Osteocyte (in vitro differentiated cells): ENCODE data around the gene MTOR. TPM values are rescaled to one million over a fixed set of nuclear protein-coding genes. Genes with fewer than 3 reads are reported as not detected.
"Not testable (repeated sequence)": the region's sequence is repeated elsewhere in the genome, so short reads cannot be mapped to it uniquely, and the experiment has no call there.

Source experiments
- DNase-seq: peaks from one replicate; pipeline ENCODE4 v3.0.0; 2021; ENCODE audit warnings: mixed read lengths; ENCODE audit not compliant: unreplicated experiment; ENCODE audit errors: extremely low spot score
- H3K27ac Mint-ChIP-seq: one replicate; pipeline ENCODE4 v1.8.0; 2021; ENCODE audit warnings: mild to moderate bottlenecking, mixed read lengths; ENCODE audit not compliant: unreplicated experiment
- H3K27me3 Mint-ChIP-seq: one replicate; pipeline ENCODE4 v1.8.0; 2021; ENCODE audit warnings: mixed read lengths; ENCODE audit not compliant: unreplicated experiment
- H3K36me3 Mint-ChIP-seq: one replicate; pipeline ENCODE4 v1.8.0; 2021; ENCODE audit warnings: mixed read lengths; ENCODE audit not compliant: unreplicated experiment
- H3K4me1 Mint-ChIP-seq: one replicate; pipeline ENCODE4 v1.8.0; 2021; ENCODE audit warnings: mixed read lengths; ENCODE audit not compliant: unreplicated experiment
- H3K4me3 Mint-ChIP-seq: one replicate; pipeline ENCODE4 v1.8.0; 2021; ENCODE audit warnings: mild to moderate bottlenecking, moderate library complexity, mixed read lengths; ENCODE audit not compliant: unreplicated experiment
- H3K9me3 Mint-ChIP-seq: one replicate; pipeline ENCODE4 v1.8.0; 2021; ENCODE audit warnings: mixed read lengths; ENCODE audit not compliant: unreplicated experiment
- CTCF ChIP-seq: fragments of 200-600 bp; sonication (generic); IDR thresholded peaks from 2 replicates; pipeline ENCODE4 v1.5.0; 2021; ENCODE audit warnings: antibody characterized with exemption, mild to moderate bottlenecking, moderate library complexity
- total RNA-seq: library from RNA; stranded (reverse); gene quantifications from 2 replicates; pipeline ENCODE4 v1.2.1, GENCODE V29; 2021

The MTOR gene
- total RNA-seq, 1 donor from 2014 or later, result 42.1 TPM

- Mint-ChIP-seq H3K27ac (peak within 1 kb of the TSS; percentile 92), H3K4me3 (peak within 1 kb of the TSS; percentile 88), H3K27me3 (no peaks in the 10 kb centered on the region), H3K9me3 (no peaks in the 10 kb centered on the region), H3K4me1 (peaks cover 24% of the 10 kb centered on the region), H3K36me3 (peaks cover 8% of the 10 kb centered on the region)
- no peak for TF ChIP-seq CTCF
- peak; percentile 94 for DNase-seq
These were observed 10.7 kb upstream of the MTOR start, which contains the start of gene UBIAD1 for GRCh38 chr1:11272832-11273594. UBIAD1 (plus strand) TSS chr1:11273198; CDS start chr1:11273532, 334 bp downstream.

DNA sequence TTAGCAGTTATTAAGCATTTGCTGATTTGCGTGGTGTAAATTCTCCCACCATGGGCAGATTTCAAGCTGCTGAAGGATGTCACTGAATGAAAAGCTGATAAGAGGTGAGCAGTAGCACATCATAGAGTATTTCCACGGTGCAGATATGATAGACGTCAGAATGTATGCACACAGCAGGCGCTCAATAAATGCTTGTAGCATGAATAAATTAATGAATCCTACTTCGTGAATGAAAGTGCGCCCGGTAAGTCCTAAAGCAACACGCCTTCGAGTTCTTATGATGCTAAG lies 10.1 kb upstream of the MTOR start:
- Mint-ChIP-seq H3K4me1 (peaks cover 24% of the 10 kb centered on the region), H3K9me3 (no peaks in the 10 kb centered on the region), H3K27ac (no peak overlapping the region), H3K36me3 (peaks cover 7% of the 10 kb centered on the region), H3K4me3 (peak overlapping the region; percentile 55), H3K27me3 (no peaks in the 10 kb centered on the region)
- peak; percentile 27 for TF ChIP-seq CTCF
- DNase-seq, result no peak

DNA sequence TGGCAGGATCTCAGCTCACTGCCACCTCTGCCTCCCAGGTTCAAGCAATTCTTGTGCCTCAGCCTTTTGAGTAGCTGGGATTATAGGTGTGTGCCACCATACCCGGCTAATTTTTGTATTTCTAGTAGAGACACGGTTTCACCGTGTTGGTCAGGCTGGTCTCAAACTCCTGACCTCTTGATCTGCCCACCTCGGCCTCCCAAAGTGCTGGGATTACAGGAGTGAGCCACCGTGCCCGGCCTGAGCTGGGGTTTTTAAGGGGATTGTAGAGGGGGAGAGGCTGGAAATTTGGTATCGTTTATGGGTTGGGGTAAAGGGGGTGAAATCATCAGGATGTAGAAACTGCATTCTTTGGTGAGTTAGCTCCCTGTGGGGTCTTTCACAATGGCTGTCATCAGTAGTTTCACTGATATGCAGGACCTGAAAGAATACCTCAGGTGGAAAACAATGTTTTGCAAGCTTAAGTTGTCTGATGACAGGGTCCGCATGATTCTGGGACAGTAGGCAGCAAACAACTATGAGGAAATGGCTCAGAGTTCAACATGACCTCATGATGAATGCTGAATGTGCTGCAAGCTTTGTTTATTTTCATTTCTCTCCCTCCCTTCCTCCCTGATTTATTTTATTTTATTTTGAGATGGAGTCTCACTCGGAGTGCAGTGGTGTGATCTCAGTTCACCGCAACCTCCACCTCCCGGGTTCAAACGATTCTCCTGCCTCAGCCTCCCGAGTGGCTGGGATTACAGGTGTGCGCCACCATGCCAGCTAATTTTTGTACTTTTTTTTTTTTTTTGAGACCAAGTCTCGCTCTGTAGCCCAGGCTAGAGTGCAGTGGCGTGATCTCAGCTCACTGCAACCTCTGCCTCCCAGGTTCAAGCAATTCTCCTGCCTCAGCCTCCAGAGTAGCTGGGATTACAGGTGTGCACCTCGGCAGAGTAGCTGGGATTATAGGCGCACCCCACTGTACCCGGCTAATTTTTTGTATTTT lies 5.3 kb upstream of the MTOR start:
- H3K27me3 Mint-ChIP-seq, DNase-seq, H3K4me3 Mint-ChIP-seq, H3K9me3 Mint-ChIP-seq, H3K36me3 Mint-ChIP-seq, H3K4me1 Mint-ChIP-seq, H3K27ac Mint-ChIP-seq: not testable (repeated sequence)

DNA sequence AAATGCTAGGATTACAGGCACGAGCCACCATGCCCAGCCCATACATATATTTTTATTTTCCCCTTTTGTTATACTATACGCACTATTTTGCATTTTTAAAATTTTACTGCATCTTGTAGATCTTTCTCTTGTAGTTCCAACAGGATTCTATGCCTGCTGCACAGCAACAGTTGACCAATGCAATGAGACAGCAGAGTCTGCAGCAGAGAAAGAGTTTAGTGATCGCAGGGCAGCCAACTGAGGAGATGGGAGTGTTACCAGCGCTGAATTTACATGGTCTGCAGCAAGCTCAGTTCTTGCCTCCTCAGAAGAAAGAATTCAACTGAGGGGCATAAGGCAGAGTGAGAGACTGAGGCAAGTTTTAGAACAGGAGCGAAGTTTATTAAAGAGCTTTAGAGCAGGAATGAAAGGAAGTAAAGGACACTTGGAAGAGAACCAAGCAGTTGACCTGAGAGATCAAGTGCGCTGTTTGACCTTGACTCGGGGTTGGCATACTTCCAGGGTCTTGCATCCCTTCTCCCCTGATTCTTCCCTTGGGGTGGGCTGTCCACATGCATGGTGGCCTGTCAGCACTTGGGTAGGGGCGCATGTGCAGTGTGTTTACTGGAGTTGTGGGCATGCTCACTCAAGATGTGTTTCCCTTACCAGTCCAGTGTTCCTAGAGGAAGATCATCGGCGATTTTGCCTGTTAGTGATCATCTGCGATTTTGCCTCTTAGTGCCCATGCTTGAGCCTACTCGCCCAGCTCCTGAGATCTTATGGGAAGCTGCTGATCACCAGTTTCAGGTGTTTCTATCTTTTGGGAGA lies 4.1 kb upstream of the MTOR start:
- no peak overlapping the region for H3K27ac Mint-ChIP-seq
- TF ChIP-seq CTCF, result no peak
- H3K27me3 Mint-ChIP-seq, result no peaks in the 10 kb centered on the region
- no peaks in the 10 kb centered on the region for H3K36me3 Mint-ChIP-seq
- peaks cover 10% of the 10 kb centered on the region for H3K4me1 Mint-ChIP-seq
- no peaks in the 10 kb centered on the region for H3K9me3 Mint-ChIP-seq
- DNase-seq, result no peak
- H3K4me3 Mint-ChIP-seq, result no peak overlapping the region

GRCh38 chr1:11256299-11256698 lies 6.1 kb downstream of the MTOR start:
- Mint-ChIP-seq H3K27ac (no peak overlapping the region), H3K9me3 (no peaks in the 10 kb centered on the region), H3K4me1 (peaks cover under 1% of the 10 kb centered on the region), H3K4me3 (no peak overlapping the region), H3K27me3 (no peaks in the 10 kb centered on the region), H3K36me3 (peaks cover 42% of the 10 kb centered on the region)
- TF ChIP-seq CTCF, result no peak
- no peak for DNase-seq
